Caki2 (cell line): Measurements from ENCODE around the gene ARHGEF19. TPM values are rescaled to one million over a fixed set of nuclear protein-coding genes. Genes with fewer than 3 reads are reported as not detected.

Source experiments
- DNase-seq: peaks from one replicate; pipeline ENCODE4 v3.0.0-alpha.2; 2015; ENCODE audit warnings: low read depth
- in situ Hi-C: cut with HindIII; loops from 2 replicates; pipeline ENCODE4 v1.10.0; 2016; ENCODE audit warnings: low sequenced_read_pairs, low pct_unique_long_range_greater_than_20kb, mixed read lengths
- total RNA-seq: library from RNA; depleted of rRNA; stranded (reverse); fragments of >200 nt; shearing (Covaris generic); gene quantifications from 2 replicates; pipeline ENCODE4 v1.2.3, GENCODE V29; 2014; ENCODE audit warnings: low replicate concordance; rRNA removed

ARHGEF19 gene
- total RNA-seq, 1 experiment from 2014 or later = 26.2 TPM

DNA sequence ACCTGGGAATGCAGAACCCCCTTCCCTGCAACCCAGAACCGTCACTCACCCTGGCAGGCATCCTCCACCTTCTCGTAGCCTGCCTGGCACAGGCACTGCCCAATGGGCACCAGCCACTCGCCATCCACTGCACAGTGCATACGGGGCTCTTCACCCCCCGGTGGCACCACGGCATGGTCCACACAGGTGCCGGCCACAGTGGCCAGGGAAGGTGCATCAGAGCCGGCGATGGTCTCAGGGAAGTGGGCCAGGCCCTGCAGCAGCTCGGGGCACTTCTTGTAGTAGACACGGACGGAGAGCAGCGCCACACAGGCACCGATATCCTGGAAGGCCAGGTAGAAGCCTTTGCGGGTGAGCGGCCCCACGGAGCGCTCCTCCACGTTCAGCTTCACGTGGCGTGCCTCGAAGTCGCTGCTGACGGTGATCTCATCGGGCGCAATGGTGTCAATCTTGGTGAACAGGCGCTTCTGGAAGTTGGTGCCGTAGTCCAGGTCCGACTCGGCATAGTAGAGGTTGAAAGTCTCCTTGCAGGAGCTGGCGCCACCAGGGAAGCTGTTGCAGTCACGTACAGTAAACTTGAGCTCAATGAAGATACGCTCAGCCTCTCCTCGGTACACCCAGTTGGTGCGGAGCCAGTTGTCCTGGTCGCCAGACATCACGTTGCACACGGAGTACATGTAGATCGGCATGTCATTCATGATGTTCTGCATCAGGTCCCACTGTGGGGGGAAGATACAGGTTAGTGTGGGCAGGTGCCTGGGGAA is 63.9 kb downstream of the ARHGEF19 start:
- DNase-seq = no peak
- in situ Hi-C loops = no loop called here

Other genes with a start within 250 kb of the ARHGEF19 start
- 20.5 and 26.5 TPM in 2 replicates for gene ZBTB17, start 236.6 kb downstream of the ARHGEF19 start, total RNA-seq
- gene SRARP, start 208.4 kb downstream of the ARHGEF19 start, total RNA-seq = not detected in 2 replicates
- gene HSPB7, start 194.6 kb downstream of the ARHGEF19 start, total RNA-seq = not detected in 2 replicates
- gene CLCNKA, start 190.6 kb downstream of the ARHGEF19 start, total RNA-seq = not detected in 2 replicates
- not detected in 2 replicates for gene CLCNKB, start 168.9 kb downstream of the ARHGEF19 start, total RNA-seq
- 2.1 and 2.4 TPM in 2 replicates for gene FAM131C, start 139.0 kb downstream of the ARHGEF19 start, total RNA-seq
- 64.0 and 81.3 TPM in 2 replicates for gene EPHA2, start 56.6 kb downstream of the ARHGEF19 start, total RNA-seq
- 6.4 and 7.3 TPM in 2 replicates for gene CPLANE2, start 24.5 kb upstream of the ARHGEF19 start, total RNA-seq
- gene FBXO42, start 139.8 kb upstream of the ARHGEF19 start, total RNA-seq = 11.4 and 24.2 TPM in 2 replicates
- 114 and 125 TPM in 2 replicates for gene SZRD1, start 154.6 kb upstream of the ARHGEF19 start, total RNA-seq
- not detected in 2 replicates for gene SPATA21, start 224.8 kb upstream of the ARHGEF19 start, total RNA-seq
- 65.2 and 95.0 TPM in 2 replicates for gene NECAP2, start 228.1 kb upstream of the ARHGEF19 start, total RNA-seq